GM21576 (cell line): ENCODE results near the gene NRG3.
"Not testable (repeated sequence)": the region's sequence is repeated elsewhere in the genome, so short reads cannot be mapped to it uniquely, and the experiment has no call there.

Source experiments
- ATAC-seq: cut with Tn5 transposase; IDR thresholded peaks from one replicate; pipeline ENCODE4 v1.9.1; 2021; ENCODE audit warnings: mild to moderate bottlenecking, moderate library complexity; ENCODE audit not compliant: unreplicated experiment

NRG3 gene

GRCh38 chr10:82942286-82943099 lies 1067.5 kb downstream of the NRG3 start:
- ATAC-seq = no peak

DNA sequence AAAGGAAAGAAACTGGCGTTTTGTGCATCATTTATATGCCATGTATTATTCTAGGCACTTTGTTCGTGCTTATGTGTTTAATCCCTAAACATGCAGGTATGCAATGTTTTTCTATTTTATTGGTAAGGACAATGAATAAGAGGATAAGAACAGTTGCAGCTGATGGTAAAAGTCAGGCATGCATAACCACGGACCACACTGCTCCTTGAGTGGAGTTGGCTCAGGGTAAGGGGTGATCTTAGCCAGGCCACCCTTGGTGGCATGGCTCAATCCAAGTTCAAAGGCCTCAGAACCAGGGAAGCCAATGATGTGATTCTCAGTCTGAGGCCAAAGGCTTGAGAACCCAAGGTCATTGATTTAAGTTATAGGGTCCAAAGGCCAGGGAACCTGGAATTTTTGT lies 1068.1 kb downstream of the NRG3 start:
- ATAC-seq = no peak

- no peak for ATAC-seq
These were observed 1075.0 kb downstream of the NRG3 start for GRCh38 chr10:82949816-82950575.

GRCh38 chr10:82953331-82953730 lies 1078.3 kb downstream of the NRG3 start:
- ATAC-seq = no peak

- ATAC-seq = no peak
These were observed 1078.9 kb downstream of the NRG3 start for GRCh38 chr10:82953909-82954308.

DNA sequence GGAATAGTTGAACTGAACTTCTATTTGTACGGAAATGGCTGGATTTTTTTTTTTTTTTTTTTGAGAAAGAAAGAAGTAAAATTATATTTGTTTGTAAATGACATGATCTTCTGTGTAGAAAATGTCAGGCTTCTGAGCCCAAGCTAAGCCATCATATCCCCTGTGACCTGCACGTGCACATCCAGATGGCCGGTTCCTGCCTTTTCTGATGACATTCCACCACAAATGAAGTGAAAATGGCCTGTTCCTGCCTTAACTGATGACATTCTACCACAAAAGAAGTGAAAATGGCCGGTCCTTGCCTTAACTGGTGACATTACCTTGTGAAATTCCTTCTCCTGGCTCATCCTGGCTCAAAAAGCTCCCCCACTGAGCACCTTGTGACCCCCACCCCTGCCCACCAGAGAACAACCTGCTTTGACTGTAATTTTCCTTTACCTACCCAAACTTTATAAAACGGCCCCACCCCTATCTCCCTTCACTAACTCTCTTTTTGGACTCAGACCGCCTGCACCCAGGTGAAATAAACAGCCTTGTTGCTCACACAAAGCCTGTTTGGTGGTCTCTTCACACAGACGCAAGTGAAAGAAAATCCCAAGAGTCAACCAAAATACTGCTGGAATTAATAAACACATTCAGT lies 1085.5 kb downstream of the NRG3 start:
- not testable (repeated sequence) for ATAC-seq

DNA sequence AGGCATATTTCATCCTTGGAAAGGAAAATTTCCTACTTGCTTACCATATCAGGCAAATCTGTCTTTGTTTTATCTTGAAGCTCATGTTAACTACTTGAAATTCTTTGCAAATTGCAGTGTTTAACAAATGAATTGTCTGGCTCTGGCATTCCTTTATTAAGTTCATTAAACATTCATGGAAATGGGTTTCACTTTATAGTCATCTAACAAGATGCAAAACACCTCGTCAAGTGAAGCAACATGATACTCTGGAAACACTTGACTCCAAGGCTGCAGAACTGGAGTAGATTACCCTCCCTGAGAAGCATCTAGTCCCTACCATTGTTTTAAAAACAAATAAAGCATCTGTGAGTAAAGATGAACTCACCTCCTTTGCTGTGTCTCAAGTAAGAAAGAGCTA lies 1086.9 kb downstream of the NRG3 start:
- ATAC-seq = no peak

DNA sequence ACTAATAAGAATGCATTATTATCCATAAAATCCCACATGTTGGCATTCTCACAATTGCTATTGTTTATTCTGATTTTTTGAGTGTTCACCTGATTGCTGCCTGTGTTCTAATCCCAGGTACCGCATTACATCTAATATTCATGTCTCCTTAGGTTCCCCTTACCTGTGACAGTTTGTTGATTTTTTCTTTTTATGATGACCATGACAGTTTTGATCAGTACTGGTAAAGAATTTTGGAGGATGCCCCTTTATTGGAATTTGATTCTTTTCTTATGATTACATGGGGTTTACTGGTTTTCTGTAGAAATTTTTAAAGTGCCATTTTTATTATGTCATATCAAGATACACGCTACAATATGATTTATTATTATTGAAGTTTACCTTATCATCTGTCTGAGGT lies 1091.1 kb downstream of the NRG3 start:
- ATAC-seq = no peak

DNA sequence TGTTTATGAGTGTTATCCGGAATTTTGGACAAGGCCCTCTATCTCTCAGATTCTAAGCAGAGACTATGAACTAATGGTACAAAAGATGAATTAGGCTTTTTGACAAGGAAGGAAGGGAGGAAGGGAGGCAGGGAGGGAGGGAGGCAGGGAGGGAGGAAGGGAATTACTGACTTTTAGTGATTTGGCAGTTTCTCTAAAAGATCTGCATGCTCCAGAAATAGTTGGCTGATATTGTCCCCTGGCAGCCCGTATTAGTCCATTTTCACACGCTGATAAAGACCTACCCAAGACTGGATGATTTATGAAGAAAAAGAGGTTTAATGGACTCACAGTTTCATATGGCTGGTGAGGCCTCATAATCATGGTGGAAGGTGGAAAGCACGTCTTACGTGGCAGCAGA lies 1093.5 kb downstream of the NRG3 start:
- no peak for ATAC-seq

- ATAC-seq = no peak
These were observed 1094.4 kb downstream of the NRG3 start for GRCh38 chr10:82969405-82969804.

GRCh38 chr10:82980321-82980720 lies 1105.3 kb downstream of the NRG3 start:
- ATAC-seq = no peak

- no peak for ATAC-seq
These were observed 1106.2 kb downstream of the NRG3 start for GRCh38 chr10:82981137-82981723.

DNA sequence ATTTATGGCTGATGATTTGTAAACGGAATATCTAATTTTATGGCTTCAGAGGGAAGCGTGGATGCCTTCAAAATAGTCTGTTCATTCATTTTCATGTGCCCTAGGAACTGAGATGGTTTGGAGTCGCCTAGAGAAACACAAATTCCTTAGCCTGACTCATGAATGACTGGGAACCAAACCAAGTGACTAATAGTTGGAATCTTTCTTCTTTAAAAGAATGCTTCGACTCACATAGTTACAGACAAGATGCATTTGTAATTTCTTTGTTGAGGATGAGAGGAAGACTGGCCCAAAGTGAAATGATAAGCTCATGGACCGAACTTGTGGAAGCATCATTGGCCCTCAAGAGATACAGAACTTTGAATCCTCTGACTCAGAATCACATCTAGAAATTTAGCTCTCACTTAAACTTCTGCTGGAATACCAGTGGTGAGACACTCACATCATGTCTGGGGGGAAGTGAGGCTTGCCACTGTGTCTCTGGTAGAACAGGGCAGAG lies 1107.2 kb downstream of the NRG3 start:
- no peak for ATAC-seq

DNA sequence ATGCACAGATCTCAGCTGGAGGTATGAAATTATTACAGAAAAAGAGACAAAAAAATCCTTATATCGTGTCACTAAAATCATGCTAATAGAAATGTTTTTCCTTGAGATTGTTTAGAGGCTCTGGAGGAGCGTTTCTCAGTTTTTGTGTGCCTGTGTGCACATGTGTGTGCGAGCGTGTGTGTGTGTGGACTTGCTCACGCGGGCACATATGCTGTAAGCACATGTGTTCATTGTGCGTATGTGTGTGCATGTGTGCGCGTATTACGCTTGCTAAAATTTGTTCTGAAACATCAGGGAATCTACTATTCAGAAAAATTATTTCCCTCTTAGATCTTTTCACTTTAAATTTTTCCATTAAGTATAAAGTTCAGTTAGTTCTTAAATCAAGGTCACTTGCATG lies 1111.2 kb downstream of the NRG3 start:
- ATAC-seq = no peak

GRCh38 chr10:83006479-83006878 lies 1131.5 kb downstream of the NRG3 start:
- not testable (repeated sequence) for ATAC-seq

DNA sequence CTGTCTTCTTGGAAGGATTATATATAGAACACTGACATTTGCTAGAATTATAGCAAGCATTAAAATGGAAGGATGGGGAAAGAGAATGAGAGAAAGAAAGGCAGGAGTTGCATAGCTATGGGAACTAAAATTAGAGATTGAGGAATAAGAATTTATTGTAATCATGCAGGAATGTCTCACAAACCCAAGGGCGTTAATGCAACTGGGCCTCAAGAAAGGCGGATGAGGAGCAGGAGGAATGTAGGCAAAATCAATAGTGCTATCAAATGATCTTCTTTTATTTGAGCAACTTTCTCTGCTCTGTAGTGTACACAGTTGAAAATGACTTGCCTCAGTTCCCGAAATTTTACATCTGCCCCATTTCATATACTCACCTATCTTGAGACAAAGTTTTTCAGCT lies 1132.5 kb downstream of the NRG3 start:
- ATAC-seq = no peak

GRCh38 chr10:83012866-83013265 lies 1137.9 kb downstream of the NRG3 start:
- no peak for ATAC-seq

GRCh38 chr10:83017076-83017867 lies 1142.3 kb downstream of the NRG3 start:
- no peak for ATAC-seq

DNA sequence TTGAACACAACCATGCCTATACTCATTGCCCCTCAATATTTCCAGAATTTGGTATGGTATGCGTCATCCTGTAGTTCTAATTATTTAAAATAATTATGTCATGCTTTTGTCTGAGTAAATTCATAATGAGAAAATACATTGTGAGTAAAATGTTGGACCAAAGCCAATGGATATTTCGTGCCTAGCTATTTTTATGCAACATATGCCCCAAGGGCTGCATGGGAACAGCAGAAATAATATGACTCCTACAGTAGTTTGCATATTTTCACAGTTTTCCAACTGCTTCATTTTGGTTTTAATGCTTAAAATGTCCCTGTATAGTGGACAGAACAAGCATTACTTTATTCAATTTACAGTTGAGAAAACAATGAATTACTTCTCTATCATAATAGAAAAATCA lies 1148.7 kb downstream of the NRG3 start:
- no peak for ATAC-seq
